ENCODE measurements around the gene IDNK.

DNA sequence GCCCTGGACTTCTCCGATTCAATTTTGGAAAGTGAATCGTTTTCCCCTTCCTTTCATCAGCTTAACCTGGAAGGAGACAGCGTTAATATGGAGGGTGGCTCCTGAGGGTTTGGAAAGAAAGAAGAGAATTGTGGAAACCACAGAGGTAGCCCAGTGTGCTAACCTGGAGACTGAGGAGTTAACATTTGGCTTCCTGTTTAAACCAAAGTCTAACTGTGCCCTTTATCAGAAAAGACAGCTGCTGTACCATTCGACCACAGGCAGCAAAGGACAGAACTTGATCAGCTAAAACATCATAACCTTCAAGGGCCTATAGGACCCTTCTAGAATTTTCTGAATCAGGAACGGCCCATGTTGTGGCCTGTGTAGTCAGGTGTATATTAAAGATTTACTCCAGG is 735 bp downstream of the IDNK start:
- TF ChIP-seq, protein P1, sequence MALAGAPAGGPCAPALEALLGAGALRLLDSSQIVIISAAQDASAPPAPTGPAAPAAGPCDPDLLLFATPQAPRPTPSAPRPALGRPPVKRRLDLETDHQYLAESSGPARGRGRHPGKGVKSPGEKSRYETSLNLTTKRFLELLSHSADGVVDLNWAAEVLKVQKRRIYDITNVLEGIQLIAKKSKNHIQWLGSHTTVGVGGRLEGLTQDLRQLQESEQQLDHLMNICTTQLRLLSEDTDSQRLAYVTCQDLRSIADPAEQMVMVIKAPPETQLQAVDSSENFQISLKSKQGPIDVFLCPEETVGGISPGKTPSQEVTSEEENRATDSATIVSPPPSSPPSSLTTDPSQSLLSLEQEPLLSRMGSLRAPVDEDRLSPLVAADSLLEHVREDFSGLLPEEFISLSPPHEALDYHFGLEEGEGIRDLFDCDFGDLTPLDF (CRISPR knock-in tag; IDR thresholded peaks at IDR 0.05), result no peak
- TF ChIP-seq CREB1 (CRISPR knock-in tag; IDR thresholded peaks at IDR 0.05), result no peak
- no peak for TF ChIP-seq E2F4 (CRISPR knock-in tag; IDR thresholded peaks at IDR 0.05; ENCODE audit: borderline replicate concordance, low read depth)
- no peak for TF ChIP-seq CREM (CRISPR knock-in tag; IDR thresholded peaks at IDR 0.05)
- no peak for TF ChIP-seq CTCF (IDR thresholded peaks at IDR 0.05)
- TF ChIP-seq CBFB (CRISPR knock-in tag; IDR thresholded peaks at IDR 0.05; ENCODE audit: low read depth), result no peak
- TF ChIP-seq SMAD3 (CRISPR knock-in tag; IDR thresholded peaks at IDR 0.05; ENCODE audit: borderline replicate concordance), result no peak
- no peak for TF ChIP-seq TP53 (CRISPR knock-in tag; IDR thresholded peaks at IDR 0.05)
- no peak for TF ChIP-seq NR3C1 (CRISPR knock-in tag; conservative IDR thresholded peaks at IDR 0.05; ENCODE audit: low read depth)

Data from WTC11 (cell line).